Osteocyte (in vitro differentiated cells): ENCODE data around the gene ABHD12B. TPM values are rescaled to one million over a fixed set of nuclear protein-coding genes. Genes with fewer than 3 reads are reported as not detected.
"Not testable (repeated sequence)": the region's sequence is repeated elsewhere in the genome, so short reads cannot be mapped to it uniquely, and the experiment has no call there.

Experiments used
- DNase-seq: peaks from one replicate; pipeline ENCODE4 v3.0.0; 2021; ENCODE audit warnings: mixed read lengths; ENCODE audit not compliant: unreplicated experiment; ENCODE audit errors: extremely low spot score
- H3K27ac Mint-ChIP-seq: one replicate; pipeline ENCODE4 v1.8.0; 2021; ENCODE audit warnings: mild to moderate bottlenecking, mixed read lengths; ENCODE audit not compliant: unreplicated experiment
- H3K27me3 Mint-ChIP-seq: one replicate; pipeline ENCODE4 v1.8.0; 2021; ENCODE audit warnings: mixed read lengths; ENCODE audit not compliant: unreplicated experiment
- H3K36me3 Mint-ChIP-seq: one replicate; pipeline ENCODE4 v1.8.0; 2021; ENCODE audit warnings: mixed read lengths; ENCODE audit not compliant: unreplicated experiment
- H3K4me1 Mint-ChIP-seq: one replicate; pipeline ENCODE4 v1.8.0; 2021; ENCODE audit warnings: mixed read lengths; ENCODE audit not compliant: unreplicated experiment
- H3K4me3 Mint-ChIP-seq: one replicate; pipeline ENCODE4 v1.8.0; 2021; ENCODE audit warnings: mild to moderate bottlenecking, moderate library complexity, mixed read lengths; ENCODE audit not compliant: unreplicated experiment
- H3K9me3 Mint-ChIP-seq: one replicate; pipeline ENCODE4 v1.8.0; 2021; ENCODE audit warnings: mixed read lengths; ENCODE audit not compliant: unreplicated experiment
- total RNA-seq: library from RNA; stranded (reverse); gene quantifications from 2 replicates; pipeline ENCODE4 v1.2.1, GENCODE V29; 2021
- TF ChIP-seq, protein P1 (sequence below): fragments of 200-600 bp; sonication (generic); IDR thresholded peaks from 2 replicates; pipeline ENCODE4 v1.5.0; 2021; ENCODE audit warnings: antibody characterized with exemption, mild to moderate bottlenecking, moderate library complexity

ABHD12B gene
- total RNA-seq, 1 donor from 2014 or later, result not detected

GRCh38 chr14:50883827-50884197, 12.0 kb downstream of the ABHD12B start:
- Mint-ChIP-seq H3K27ac (no peak overlapping the region), H3K4me3 (no peak overlapping the region), H3K9me3 (peaks cover 3% of the 10 kb centered on the region), H3K27me3 (peaks cover 20% of the 10 kb centered on the region), H3K36me3 (no peaks in the 10 kb centered on the region), H3K4me1 (peaks cover 6% of the 10 kb centered on the region)
- TF ChIP-seq, protein P1, sequence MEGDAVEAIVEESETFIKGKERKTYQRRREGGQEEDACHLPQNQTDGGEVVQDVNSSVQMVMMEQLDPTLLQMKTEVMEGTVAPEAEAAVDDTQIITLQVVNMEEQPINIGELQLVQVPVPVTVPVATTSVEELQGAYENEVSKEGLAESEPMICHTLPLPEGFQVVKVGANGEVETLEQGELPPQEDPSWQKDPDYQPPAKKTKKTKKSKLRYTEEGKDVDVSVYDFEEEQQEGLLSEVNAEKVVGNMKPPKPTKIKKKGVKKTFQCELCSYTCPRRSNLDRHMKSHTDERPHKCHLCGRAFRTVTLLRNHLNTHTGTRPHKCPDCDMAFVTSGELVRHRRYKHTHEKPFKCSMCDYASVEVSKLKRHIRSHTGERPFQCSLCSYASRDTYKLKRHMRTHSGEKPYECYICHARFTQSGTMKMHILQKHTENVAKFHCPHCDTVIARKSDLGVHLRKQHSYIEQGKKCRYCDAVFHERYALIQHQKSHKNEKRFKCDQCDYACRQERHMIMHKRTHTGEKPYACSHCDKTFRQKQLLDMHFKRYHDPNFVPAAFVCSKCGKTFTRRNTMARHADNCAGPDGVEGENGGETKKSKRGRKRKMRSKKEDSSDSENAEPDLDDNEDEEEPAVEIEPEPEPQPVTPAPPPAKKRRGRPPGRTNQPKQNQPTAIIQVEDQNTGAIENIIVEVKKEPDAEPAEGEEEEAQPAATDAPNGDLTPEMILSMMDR, result no peak
- DNase-seq, result no peak

GRCh38 chr14:50887476-50887875, 15.6 kb downstream of the ABHD12B start:
- DNase-seq, result no peak
- no peak overlapping the region for H3K4me3 Mint-ChIP-seq
- H3K4me1 Mint-ChIP-seq, result peaks cover 2% of the 10 kb centered on the region
- no peaks in the 10 kb centered on the region for H3K36me3 Mint-ChIP-seq
- peaks cover 5% of the 10 kb centered on the region for H3K27me3 Mint-ChIP-seq
- no peak overlapping the region for H3K27ac Mint-ChIP-seq
- H3K9me3 Mint-ChIP-seq, result no peaks in the 10 kb centered on the region
- TF ChIP-seq, protein P1, result no peak

GRCh38 chr14:50892255-50892654, 20.4 kb downstream of the ABHD12B start:
- TF ChIP-seq, protein P1, result no peak
- Mint-ChIP-seq H3K4me3 (no peak overlapping the region), H3K4me1 (no peaks in the 10 kb centered on the region), H3K36me3 (peaks cover 2% of the 10 kb centered on the region), H3K27me3 (no peaks in the 10 kb centered on the region), H3K9me3 (no peaks in the 10 kb centered on the region), H3K27ac (no peak overlapping the region)
- DNase-seq, result no peak

DNA sequence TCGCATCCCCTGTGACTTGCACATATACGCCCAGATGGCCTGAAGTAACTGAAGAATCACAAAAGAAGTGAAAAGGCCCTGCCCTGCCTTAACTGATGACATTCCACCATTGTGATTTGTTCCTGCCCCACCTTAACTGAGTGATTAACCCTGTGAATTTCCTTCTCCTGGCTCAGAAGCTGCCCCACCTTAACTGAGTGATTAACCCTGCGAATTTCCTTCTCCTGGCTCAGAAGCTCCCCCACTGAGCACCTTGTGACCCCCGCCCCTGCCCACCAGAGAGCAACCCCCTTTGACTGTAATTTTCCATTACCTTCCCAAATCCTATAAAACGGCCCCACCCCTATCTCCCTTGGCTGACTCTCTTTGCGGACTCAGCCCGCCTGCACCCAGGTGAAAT, 24.6 kb downstream of the ABHD12B start:
- H3K27ac Mint-ChIP-seq, H3K27me3 Mint-ChIP-seq: not testable (repeated sequence)

DNA sequence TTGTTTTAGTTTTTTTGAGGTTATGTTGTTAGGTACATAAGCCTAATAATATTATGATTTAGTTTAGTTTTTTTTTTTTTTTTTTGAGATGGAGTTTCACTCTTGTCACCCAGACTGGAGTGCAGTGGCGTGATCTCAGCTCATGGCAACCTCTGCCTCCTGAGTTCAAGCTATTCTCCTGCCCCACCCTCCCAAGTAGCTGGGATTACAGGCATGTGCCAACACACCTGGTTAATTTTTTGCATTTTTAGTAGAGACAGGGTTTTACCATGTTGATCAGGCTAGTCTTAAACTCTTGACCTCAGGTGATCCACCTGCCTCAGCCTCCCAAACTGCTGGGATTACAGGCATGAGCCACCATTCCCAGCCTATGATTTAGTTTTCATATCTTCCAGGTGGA, 25.2 kb downstream of the ABHD12B start:
- H3K27ac Mint-ChIP-seq, result not testable (repeated sequence)

More for the DNA sequence above, 24.6 kb downstream of the ABHD12B start:
- H3K4me1 Mint-ChIP-seq, DNase-seq, H3K4me3 Mint-ChIP-seq, H3K9me3 Mint-ChIP-seq: not testable (repeated sequence)
- H3K36me3 Mint-ChIP-seq, result peaks cover 13% of the 10 kb centered on the region

GRCh38 chr14:50897658-50898175, 25.9 kb downstream of the ABHD12B start:
- TF ChIP-seq, protein P1, result no peak
- Mint-ChIP-seq H3K36me3 (peaks cover 13% of the 10 kb centered on the region), H3K4me1 (no peaks in the 10 kb centered on the region), H3K4me3 (no peak overlapping the region), H3K27me3 (no peaks in the 10 kb centered on the region), H3K9me3 (no peaks in the 10 kb centered on the region), H3K27ac (no peak overlapping the region)
- no peak for DNase-seq

More for the DNA sequence above, 25.2 kb downstream of the ABHD12B start:
- not testable (repeated sequence) for DNase-seq, H3K4me1 Mint-ChIP-seq, H3K9me3 Mint-ChIP-seq, H3K27me3 Mint-ChIP-seq, H3K4me3 Mint-ChIP-seq
- H3K36me3 Mint-ChIP-seq, result peaks cover 13% of the 10 kb centered on the region
